KOPT-K1 (cell line): ENCODE results near the gene TMEM181.

Experiments
- H3K27ac ChIP-seq: fragments of 200-600 bp; sonication (generic); 2 replicates; pipeline ENCODE4 v1.5.1; 2016; ENCODE audit warnings: antibody characterized with exemption, mild to moderate bottlenecking, low read depth, low read length; ENCODE audit not compliant: poor library complexity, severe bottlenecking
- H3K36me3 ChIP-seq: fragments of 200-600 bp; sonication (generic); 2 replicates; pipeline ENCODE4 v1.5.1; 2017; ENCODE audit warnings: antibody characterized with exemption, mild to moderate bottlenecking, low read length, moderate library complexity; ENCODE audit not compliant: insufficient read depth
- H3K9me3 ChIP-seq: fragments of 200-600 bp; sonication (generic); 2 replicates; pipeline ENCODE4 v1.5.1; 2017; ENCODE audit warnings: antibody characterized with exemption, low read length, mild to moderate bottlenecking; ENCODE audit not compliant: insufficient read depth, poor library complexity, severe bottlenecking

TMEM181 gene

DNA sequence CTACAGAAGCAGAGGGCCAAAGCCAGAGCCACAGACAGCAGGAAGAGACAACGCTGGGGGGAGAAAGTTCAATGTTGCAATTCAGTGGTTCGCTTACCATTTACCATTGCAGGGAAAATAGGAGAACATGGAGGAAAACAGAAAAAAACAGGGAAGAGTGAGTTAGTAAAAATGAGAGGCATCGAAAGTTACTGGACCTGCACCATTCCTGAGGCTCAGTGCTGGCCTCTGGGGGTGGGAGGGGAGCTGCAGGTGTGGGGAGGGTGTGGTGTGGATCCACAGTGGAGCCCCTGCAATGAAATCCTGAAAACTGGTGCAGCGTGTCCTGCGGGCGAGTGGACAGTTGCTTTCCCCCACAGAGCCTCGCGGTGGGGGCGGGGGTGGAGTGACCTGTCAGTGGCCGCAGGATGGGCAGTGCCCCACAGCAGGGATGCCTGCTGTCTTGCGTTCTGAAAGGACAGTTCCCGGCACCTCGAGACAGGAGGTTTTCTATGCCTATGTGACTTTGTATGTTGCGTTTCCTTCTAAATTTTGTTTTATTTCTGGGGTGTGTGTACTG is 5.7 kb downstream of the TMEM181 start:
- peaks cover 2% of the 10 kb centered on the region; the same call in 1 of the 2 replicates for H3K36me3 ChIP-seq
- no peaks in the 10 kb centered on the region for H3K9me3 ChIP-seq
- no peak overlapping the region for H3K27ac ChIP-seq

DNA sequence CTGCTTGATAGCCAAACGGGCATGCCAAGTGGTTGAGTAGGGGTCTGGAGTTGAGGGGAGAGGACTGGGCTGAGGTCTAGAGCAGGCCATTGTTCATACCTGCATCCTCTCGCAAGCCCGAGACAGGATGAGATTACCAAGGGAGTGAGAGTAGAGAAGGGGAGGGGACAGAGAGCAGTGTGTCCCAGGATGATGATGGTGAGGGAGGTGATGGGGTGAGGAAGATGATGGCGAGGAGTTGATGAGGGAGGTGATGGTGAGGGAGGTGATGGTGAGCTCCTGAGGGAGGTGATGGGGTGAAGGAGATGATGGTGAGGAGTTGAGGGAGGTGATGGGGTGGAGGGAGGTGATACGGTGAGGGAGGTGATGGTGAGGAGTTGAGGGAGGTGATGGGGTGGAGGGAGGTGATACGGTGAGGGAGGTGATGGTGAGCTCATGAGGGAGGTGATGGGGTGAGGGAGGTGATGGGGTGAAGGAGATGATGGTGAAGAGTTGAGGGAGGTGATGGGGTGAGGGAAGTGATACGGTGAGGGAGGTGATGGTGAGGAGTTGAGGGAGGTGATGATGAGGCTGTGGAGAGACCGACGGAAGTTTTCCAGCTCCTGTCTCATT is 6.4 kb downstream of the TMEM181 start:
- Histone ChIP-seq H3K9me3 (no peaks in the 10 kb centered on the region), H3K27ac (no peak overlapping the region), H3K36me3 (peaks cover 5% of the 10 kb centered on the region; the same call in 1 of the 2 replicates)

DNA sequence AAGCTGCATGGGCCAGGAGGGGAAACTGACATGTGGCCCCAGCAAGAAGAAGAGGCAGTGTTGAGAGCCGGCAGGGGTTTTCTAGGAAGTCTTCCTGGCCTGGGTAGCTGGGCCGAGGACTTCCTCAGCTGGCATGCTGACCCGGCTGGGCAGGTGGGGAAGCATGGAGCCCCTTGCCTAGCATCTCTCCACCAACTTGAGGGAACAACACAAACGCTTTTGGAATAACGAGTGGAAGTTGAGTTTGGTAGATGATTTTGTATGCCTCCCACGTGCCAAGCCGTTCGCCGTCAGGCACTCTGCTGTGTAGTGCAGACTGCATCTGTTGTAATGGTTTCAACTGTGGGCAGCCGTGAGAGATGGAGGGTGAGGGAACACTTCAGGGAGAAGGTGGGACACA is 7.3 kb downstream of the TMEM181 start:
- H3K27ac ChIP-seq, result peak overlapping the region; percentile 2
- no peaks in the 10 kb centered on the region for H3K9me3 ChIP-seq
- H3K36me3 ChIP-seq, result peaks cover 13% of the 10 kb centered on the region; the same call in 1 of the 2 replicates

DNA sequence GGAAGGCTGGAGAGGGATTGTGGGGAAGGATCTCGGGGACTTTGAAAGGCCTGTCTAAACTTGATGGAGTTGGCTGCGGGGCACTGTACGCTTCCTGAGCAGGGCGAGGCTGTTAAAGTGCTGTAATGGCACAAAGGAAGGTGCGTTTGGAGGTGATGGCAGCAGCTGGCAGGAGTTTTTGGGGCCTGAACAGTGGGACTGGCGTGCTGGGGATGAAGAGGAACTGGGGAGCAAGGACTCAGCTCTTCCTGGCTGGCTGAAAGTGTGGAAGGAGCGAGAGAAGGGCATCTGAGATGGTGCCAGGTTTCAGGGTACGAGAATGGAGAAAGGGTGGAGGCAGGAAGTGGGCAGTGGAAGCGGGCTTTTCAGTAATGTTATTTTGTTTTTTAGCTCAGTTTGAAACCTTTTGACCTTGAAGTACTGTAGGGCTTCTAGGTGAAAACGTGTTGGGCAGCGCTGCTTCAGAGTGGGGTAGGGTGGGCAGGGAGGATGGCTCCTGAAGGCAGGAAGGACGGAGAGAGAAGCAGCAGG is 8.0 kb downstream of the TMEM181 start:
- H3K9me3 ChIP-seq, result no peaks in the 10 kb centered on the region
- H3K36me3 ChIP-seq, result peaks cover 21% of the 10 kb centered on the region; the same call in 1 of the 2 replicates
- H3K27ac ChIP-seq, result peak overlapping the region; percentile 2

- Histone ChIP-seq H3K9me3 (no peaks in the 10 kb centered on the region), H3K27ac (no peak overlapping the region), H3K36me3 (peaks cover 27% of the 10 kb centered on the region)
These were observed 8.7 kb downstream of the TMEM181 start for GRCh38 chr6:158568549-158568948.

DNA sequence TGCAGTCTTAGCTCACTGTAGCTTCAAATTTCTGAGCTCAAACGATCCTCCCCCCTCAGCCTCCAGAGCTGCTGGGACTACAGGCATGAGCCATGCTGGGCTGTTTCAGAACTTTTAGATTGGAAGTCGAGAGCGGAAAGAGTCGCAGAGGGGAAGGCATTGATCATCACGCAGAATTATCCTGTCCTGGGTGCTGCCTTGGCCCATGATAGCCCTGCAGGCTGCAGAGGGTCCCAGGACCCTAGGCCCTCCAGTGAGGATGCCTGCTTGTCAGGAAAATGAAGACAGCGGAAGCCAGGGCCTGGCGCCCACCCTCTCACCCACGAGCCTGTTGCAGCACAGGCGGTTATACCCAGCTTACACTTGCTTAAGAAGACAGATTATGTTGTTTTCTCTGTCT is 9.1 kb downstream of the TMEM181 start:
- Histone ChIP-seq H3K27ac (no peak overlapping the region), H3K36me3 (peaks cover 32% of the 10 kb centered on the region)

DNA sequence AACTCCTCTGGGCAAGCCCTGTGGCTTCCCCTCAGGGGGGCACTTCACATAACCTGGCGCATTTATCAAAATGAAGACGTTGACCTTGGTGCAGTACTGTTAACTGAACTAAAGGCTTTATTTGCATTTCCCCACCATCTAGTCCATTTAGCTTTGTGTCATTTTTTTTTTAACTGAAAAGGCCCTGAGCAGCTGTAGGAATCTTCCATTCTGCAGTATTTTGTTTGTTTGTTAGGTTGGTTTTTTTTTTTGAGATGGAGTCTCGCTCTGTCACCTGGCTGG is 10.7 kb downstream of the TMEM181 start:
- no peak overlapping the region for H3K27ac ChIP-seq
- no peaks in the 10 kb centered on the region for H3K9me3 ChIP-seq
- H3K36me3 ChIP-seq, result peaks cover 47% of the 10 kb centered on the region

More for the DNA sequence above, 9.1 kb downstream of the TMEM181 start:
- H3K9me3 ChIP-seq, result no peaks in the 10 kb centered on the region

GRCh38 chr6:158571826-158572652 is 12.1 kb downstream of the TMEM181 start:
- H3K27ac ChIP-seq, result no peak overlapping the region
- H3K36me3 ChIP-seq, result peaks cover 58% of the 10 kb centered on the region
- no peaks in the 10 kb centered on the region for H3K9me3 ChIP-seq

DNA sequence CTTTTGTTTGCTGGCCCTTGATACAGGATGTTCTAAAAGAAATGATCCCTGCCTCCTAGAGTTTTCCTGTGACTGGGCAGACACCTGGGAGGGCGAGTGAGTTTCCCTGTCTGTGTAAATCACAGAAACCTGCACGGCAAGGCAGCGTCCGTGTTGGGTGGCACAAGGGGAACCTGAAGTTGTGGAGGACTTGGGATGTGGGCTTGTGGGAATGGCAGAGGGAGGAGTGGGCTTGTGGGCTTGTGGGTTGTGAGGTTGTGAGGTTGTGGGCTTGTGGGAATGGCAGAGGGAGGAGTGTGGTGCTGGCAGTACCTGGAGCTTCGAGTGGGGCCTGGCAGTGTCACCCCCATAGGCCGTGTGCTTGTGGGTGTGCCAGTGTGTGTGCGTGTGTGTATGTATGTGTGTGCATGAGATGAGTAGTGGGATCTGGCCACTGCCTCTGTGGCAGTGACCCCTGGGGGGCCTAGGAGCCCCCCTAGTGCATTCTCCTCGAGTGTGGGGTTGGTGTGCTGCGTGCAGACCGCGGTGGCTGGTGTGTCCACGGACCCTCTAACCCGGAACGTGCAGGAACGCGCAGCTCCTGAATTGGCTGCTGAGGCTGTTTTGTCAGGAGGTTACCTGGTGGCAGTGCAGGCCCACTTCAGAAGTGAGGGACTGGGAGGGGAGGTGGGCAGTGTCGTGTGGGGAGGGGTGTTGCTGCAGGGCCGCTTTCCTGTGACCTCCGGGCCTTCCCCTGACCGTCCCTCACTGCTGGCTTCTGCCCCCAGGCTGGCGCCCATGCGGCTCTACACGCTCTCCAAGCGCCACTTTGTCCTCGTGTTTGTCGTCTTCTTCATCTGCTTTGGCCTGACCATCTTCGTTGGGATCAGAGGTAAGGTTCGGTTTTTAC is 13.0 kb downstream of the TMEM181 start:
- Histone ChIP-seq H3K27ac (no peak overlapping the region), H3K36me3 (peaks cover 66% of the 10 kb centered on the region), H3K9me3 (no peaks in the 10 kb centered on the region)

- H3K36me3 ChIP-seq, result peaks cover 70% of the 10 kb centered on the region
- H3K9me3 ChIP-seq, result no peaks in the 10 kb centered on the region
- no peak overlapping the region for H3K27ac ChIP-seq
These were observed 13.6 kb downstream of the TMEM181 start for GRCh38 chr6:158573542-158573931.

- Histone ChIP-seq H3K27ac (no peak overlapping the region), H3K9me3 (no peaks in the 10 kb centered on the region), H3K36me3 (peaks cover 74% of the 10 kb centered on the region)
These were observed 14.9 kb downstream of the TMEM181 start for GRCh38 chr6:158574800-158575199.

DNA sequence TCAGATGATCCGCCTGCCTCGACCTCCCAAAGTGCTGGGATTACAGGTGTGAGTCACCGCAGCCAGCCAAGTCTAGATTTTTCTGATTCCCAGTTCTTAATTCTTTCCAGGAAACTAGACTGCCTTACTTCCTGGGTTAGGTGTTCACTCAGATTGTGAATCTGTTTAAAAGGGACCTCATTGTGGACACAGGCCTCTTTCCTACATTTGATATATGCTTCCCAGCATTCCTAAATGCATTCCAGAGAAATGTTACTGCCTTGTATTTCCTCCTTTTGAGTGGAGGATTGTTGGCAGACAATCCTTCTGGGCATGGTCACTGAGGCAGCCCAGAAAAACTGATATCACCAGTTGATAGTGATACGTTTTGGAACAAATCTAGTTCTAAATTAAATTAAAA is 15.7 kb downstream of the TMEM181 start:
- H3K36me3 ChIP-seq, result peaks cover 73% of the 10 kb centered on the region
- no peak overlapping the region for H3K27ac ChIP-seq
- no peaks in the 10 kb centered on the region for H3K9me3 ChIP-seq

DNA sequence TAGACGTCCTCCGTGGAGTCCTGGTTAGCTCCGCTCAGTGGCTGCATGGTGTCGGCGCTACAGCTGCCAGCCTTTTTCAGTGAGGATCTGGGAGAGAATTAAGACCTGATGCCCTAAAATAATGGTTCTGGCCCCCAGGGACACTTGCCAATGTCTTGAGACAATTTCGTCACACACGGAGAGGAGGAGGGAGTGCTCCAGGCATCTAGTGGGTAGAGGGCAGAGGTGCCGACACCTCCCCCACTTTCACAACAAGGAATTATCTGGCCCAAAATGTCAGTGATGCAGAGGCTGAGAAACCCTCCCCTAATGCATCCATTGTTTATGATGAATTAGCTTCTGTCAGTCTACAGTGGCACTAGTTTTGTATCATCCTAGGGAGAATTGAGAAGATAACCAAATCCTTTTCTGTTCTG is 24.4 kb downstream of the TMEM181 start:
- Histone ChIP-seq H3K36me3 (peaks cover 79% of the 10 kb centered on the region), H3K9me3 (no peaks in the 10 kb centered on the region), H3K27ac (no peak overlapping the region)

- Histone ChIP-seq H3K9me3 (no peaks in the 10 kb centered on the region), H3K36me3 (peaks cover 96% of the 10 kb centered on the region), H3K27ac (no peak overlapping the region)
These were observed 26.8 kb downstream of the TMEM181 start for GRCh38 chr6:158586652-158587051.

- no peak overlapping the region for H3K27ac ChIP-seq
- peaks cover 98% of the 10 kb centered on the region for H3K36me3 ChIP-seq
These were observed 29.5 kb downstream of the TMEM181 start for GRCh38 chr6:158589366-158589765.

More at GRCh38 chr6:158589366-158589765, 29.5 kb downstream of the TMEM181 start:
- H3K9me3 ChIP-seq, result no peaks in the 10 kb centered on the region
